ENCODE measurements around the gene CMTR2.

Gene CMTR2

DNA sequence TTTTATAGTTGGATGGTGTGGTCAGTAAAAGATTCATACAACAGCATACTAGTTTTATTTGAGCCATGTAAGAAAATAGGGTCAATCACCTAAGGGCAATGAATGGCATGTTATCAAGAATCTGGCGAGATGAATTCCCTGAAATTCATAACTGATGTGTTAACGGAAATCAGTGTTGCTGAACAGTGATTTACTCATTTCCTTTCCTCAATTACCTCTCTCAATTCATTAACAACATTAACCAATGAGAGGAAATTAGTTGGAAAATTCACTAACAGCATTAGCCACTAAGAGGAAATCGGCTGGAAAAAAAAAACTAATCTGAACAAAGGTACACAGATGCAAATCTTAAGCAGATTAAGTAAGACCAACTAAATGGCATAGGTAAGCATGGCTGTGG, 6.3 kb downstream of the CMTR2 start:
- in situ Hi-C loops (cut with HindIII; ENCODE audit: low sequenced_read_pairs) = no loop called here

DNA sequence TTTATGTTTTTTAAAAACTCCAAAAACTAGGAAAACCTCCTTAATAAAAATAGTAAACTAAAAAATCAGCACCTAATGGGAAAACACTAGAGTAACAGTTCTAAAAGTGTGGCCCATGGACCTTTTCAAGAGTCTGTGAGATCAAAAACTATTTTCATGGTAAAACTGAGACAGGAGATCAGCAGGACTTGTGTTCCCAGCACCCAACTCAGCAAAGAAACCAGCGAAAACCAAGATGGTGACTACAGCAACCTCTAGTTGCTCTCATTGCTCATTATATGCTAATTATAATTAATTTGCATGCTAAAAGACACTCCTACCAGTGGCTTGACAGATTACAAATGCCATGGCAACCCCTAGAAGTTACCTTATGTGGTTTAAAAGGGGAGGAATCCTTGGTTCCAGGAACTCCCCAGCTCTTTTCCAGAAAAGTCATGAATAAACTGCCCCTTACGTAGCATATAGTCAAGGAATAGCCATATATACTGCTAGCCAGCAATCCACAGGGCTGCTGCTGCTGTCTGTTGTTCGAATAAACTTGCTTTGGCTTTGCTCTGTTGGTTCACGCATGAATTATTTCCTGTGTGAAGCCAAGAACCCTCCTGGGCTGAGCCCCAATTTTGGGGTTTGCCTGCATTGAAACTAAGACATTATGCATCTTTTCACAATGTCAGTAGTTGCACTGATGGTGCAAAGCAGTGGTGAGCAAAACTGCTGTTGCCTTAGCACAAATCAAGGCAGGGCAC, 12.4 kb downstream of the CMTR2 start:
- in situ Hi-C loops (cut with HindIII; ENCODE audit: low sequenced_read_pairs) = no loop called here

GRCh38 chr16:71273384-71273783, 15.8 kb downstream of the CMTR2 start:
- in situ Hi-C loops (cut with HindIII; ENCODE audit: low sequenced_read_pairs) = no loop called here

- in situ Hi-C loops (cut with HindIII; ENCODE audit: low sequenced_read_pairs) = no loop called here
These were observed 24.9 kb downstream of the CMTR2 start for GRCh38 chr16:71264299-71264698.

DNA sequence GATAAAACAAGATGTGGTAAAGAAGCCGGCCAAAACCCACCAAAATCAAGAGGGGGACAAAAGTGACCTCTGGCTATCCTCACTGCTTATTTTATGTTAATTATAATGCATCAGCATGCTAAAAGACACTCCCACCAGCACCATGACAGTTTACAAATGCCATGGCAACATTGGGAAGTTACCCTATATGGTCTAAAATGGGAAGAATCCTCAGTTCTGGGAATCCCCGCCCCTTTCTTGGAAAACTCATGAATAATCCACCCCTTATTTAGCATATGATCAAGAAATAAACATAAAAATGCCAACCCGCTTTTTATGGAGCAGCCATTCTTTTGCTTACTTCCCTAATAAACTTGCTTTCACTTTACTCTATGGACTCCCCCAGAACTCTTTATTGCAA, 25.6 kb downstream of the CMTR2 start:
- in situ Hi-C loops (cut with HindIII; ENCODE audit: low sequenced_read_pairs) = no loop called here

DNA sequence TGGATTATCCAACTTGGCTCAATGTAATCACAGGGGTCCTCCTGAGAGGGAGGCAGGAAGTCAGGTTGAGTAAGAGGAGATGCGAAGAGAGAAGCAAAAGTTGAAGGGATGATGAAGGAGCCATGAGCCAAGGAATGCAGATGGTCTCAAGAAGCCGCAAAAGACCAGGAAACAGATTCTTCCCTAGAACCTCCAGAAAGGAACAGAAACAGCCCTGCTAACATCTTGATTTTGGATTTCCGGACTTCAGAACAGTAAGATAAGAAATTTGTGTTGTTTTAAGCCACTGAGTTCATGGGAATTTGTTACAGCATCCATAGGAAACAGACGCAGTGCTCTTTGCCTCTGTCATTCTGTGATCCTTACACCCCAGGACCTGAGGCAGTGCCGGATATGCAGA, 26.8 kb downstream of the CMTR2 start:
- in situ Hi-C loops (cut with HindIII; ENCODE audit: low sequenced_read_pairs) = no loop called here

GRCh38 chr16:71260995-71261394, 28.2 kb downstream of the CMTR2 start:
- in situ Hi-C loops (cut with HindIII; ENCODE audit: low sequenced_read_pairs) = no loop called here

DNA sequence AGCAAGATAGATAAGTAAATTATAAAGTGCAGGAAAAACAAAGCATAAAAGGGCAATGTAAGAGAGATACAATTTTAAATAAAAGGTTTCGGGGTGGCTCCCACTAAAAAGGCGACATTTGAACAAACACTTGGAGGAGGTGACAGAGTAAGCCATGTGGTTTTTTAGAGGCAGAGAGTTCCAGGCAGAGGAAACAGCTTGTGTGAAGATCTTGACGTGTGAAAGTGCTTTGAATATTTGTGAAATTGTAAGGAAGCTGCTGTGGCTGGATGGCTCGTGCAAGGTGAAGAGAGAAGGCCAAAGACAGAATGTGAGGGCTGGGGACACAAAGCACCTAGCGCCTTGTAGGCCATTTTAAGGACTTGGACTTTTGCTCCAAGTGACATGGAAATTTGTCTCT, 30.1 kb downstream of the CMTR2 start:
- in situ Hi-C loops (cut with HindIII; ENCODE audit: low sequenced_read_pairs) = no loop called here

- in situ Hi-C loops (cut with HindIII; ENCODE audit: low sequenced_read_pairs) = no loop called here
These were observed 30.8 kb downstream of the CMTR2 start for GRCh38 chr16:71258372-71258771.

DNA sequence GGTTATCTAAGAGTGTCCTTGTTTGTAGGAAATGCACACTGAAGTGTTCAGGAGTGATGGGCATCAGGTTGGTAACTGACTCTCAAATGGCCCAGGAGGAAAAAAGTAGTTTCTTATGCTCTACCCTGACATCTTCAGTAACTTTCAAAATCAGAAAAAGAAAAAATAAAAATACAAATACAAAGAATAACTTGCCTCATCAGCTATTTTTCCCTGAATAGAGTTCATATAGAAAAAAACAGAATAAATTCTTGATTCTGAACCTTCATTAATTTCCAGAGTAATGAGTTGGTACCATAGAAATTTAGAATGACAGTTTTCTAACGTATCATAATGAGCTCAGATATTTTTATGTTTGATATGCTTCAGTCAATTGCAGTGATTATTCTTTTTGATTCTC, 31.4 kb downstream of the CMTR2 start:
- in situ Hi-C loops (cut with HindIII; ENCODE audit: low sequenced_read_pairs) = no loop called here

DNA sequence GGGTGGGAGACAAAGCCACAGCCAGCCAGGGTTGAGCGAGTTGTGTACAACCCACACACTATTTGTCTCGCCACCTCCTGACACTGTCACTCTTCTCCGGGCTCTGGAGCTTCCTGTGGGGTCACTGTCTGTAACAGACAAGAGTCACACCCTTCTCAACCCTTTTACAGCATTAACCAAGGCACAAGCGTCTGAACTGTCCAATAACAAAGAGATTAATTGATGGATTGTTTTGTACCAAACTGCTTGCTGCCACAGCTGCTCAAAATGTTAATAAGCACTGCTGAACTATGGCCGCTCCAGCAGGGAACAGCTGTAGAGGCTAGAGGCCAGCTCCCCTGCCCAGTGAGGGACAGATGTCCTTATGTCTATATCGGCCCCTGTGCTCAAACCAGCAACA, 33.5 kb downstream of the CMTR2 start:
- in situ Hi-C loops (cut with HindIII; ENCODE audit: low sequenced_read_pairs) = no loop called here

DNA sequence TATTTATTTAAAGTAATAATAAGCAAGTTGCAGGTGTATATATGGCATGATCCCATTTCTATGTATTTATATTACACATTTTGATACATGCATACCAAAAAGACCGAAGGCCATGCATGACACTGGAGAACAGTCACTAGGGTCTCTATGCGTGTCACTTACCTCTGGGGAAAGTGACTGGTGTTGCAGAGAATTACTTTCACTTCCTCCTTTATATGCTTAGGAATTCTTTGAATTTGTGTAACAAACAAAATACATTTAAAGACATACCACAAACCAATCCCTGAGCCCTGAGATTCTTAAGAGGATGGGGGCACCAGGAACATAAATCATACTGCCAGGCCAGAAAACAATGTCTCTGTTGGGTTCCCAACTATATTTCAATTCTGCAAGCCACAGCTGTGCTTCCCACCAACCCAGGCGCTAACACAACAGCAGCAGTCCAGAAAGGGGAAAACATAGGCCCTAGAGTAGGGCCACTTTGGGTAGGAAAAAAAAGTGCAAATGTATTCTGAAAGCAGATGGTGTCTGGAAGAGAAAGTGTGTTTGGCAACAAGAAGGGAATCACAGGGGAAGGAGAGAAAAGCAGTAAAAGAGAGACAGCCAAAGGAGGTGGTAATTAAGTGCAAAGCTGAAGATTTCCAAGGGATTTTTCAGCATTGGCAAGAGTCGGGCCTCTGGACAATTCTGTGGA, 34.2 kb downstream of the CMTR2 start:
- in situ Hi-C loops (cut with HindIII; ENCODE audit: low sequenced_read_pairs) = no loop called here

DNA sequence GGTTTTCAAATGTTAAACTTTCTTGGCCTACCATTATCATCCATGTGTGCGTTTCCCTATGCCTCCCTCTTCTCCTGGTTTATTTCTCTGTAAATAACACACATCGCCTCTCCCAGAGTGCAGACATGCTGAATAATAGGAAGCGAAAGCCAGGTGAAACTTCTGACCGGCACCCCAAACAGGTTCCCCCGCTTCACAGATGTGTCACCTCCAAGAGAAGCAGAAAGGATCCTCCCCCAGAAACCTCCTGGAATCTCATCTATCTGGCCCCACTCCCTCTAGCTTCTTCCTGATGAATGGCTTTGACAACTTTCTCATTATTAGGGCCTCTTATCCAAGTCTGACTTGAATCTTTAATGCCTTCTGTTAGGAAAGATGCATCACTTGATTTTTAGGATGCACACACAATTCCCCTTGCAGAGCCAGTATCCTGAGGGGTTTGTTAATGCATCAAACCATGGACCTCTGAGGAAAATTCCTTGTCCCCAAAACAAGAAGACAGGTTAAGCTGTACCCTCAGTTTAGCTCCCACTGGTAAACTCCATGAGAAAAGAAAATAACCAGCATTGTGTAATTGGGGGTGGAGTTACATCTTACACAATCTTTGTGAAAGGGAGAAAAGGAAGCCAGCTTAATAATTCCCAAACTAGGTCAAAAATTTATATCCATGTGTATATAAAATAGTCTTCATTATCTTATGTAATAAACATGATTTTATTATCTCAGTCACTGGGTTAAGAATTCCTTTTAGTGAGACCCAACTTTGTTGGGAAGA, 38.6 kb downstream of the CMTR2 start:
- in situ Hi-C loops (cut with HindIII; ENCODE audit: low sequenced_read_pairs) = no loop called here

- in situ Hi-C loops (cut with HindIII; ENCODE audit: low sequenced_read_pairs) = no loop called here
These were observed 39.8 kb downstream of the CMTR2 start for GRCh38 chr16:71249399-71249798.

DNA sequence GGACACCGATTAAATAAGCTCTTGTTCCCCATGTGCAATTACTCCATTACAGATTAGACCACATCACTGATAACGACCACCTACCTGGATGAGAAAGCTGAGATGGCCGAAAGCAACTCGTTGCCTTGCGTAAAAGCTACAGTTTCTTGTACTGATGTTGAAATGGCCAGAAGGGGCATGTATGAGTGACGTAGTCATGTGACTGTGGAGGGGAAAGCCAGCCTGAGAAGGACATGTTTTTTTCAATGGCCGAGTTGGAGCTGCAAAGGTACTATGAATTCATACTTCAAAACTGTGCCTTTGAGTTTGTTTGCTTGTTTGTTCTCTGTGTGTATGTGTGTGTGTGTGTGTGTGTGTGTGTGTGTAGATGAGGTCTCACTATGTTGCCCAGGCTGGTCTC, 41.7 kb downstream of the CMTR2 start:
- in situ Hi-C loops (cut with HindIII; ENCODE audit: low sequenced_read_pairs) = no loop called here

GRCh38 chr16:71246309-71246708, 42.9 kb downstream of the CMTR2 start:
- in situ Hi-C loops (cut with HindIII; ENCODE audit: low sequenced_read_pairs) = no loop called here

DNA sequence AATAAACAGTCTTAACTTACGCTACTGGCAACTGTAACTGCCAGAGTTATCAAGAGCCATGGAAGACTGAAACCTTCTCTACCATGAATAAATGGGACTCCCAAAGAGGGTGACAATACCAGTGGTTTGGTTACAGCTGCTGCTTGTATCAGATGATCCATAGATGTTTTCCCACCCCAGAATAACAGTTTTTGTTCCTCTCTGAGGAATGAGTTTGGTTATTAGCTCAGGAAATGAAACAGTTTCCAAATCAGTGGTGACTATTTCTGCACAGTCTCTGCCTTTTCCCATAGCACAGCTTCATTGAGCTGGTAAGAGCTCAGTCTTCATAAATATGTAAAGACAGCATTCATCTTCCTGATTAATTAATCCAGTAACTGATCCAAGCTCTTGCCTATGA, 44.7 kb downstream of the CMTR2 start:
- in situ Hi-C loops (cut with HindIII; ENCODE audit: low sequenced_read_pairs) = no loop called here

- in situ Hi-C loops (cut with HindIII; ENCODE audit: low sequenced_read_pairs) = no loop called here
These were observed 46.6 kb downstream of the CMTR2 start for GRCh38 chr16:71242601-71243000.

DNA sequence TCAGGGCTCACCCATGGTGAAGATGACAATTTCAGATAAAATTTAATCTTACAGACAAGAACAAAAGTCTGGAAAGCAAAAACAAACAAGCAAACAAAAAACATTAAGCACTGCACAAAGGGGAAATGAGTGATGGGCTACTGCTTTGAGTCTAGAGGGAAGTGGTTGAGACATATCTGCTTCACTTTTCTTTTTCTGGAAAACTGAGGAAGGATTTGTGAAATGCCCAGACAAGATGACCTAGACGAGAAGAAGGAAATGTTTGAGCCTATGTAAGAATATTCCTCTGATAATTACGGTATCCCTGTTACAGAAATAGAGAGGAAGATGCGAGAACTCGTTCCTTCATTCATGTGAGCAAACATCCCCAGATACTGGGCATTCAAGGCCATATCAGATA, 47.2 kb downstream of the CMTR2 start:
- in situ Hi-C loops (cut with HindIII; ENCODE audit: low sequenced_read_pairs) = no loop called here
